GM12878 (cell line): ENCODE results near the gene LRRIQ1. TPM values are rescaled to one million over a fixed set of nuclear protein-coding genes. Genes with fewer than 3 reads are reported as not detected.

ENCODE experiments used
- ATAC-seq: fragments of 200-7000 bp; cut with Tn5 transposase; 3 replicates; pipeline ENCODE4 v1.9.1; 2020; ENCODE audit warnings: mild to moderate bottlenecking, moderate library complexity
- BruUV-seq: library from RNA; stranded (reverse); fragments of 400-500 nt; replicated peaks from 2 replicates; lab custom pipeline; 2021; lab: Mats Ljungman, UMichigan
- CTCF ChIA-PET: fragments of 300-600 bp; sonication (Branson Sonifier 250); formaldehyde crosslinking; extraction: SDS; loops from one replicate; lab custom pipeline; 2021; ENCODE audit warnings: inconsistent platforms; lab: Yijun Ruan, JAX
- POLR2A ChIA-PET: fragments of 350-600 bp; formaldehyde crosslinking; extraction: SDS; loops from one replicate; lab custom pipeline; 2021; ENCODE audit warnings: inconsistent platforms; lab: Charles Lee
- RAD21 ChIA-PET: fragments of 300-600 bp; sonication (Branson Sonifier 250); formaldehyde crosslinking; loops from one replicate; lab custom pipeline; 2023; ENCODE audit warnings: antibody characterized with exemption; ENCODE audit not compliant: unreplicated experiment; lab: Charles Lee
- SMC1A ChIA-PET: fragments of 300-600 bp; sonication (Branson Sonifier 250); formaldehyde crosslinking; loops from one replicate; lab custom pipeline; 2023; ENCODE audit not compliant: unreplicated experiment, uncharacterized antibody; lab: Charles Lee
- DNase-seq: peaks from one replicate; pipeline ENCODE4 v3.0.0-alpha.2; 2011; ENCODE audit warnings: low read depth, low spot score
- FAIRE-seq: peaks from 3 replicates; lab custom pipeline; 2011; peaks lifted over from hg19 to GRCh38; lab: Jason Lieb, UNC
- H2AFZ ChIP-seq: 2 replicates; pipeline ENCODE4 v1.6.0; 2011; ENCODE audit warnings: low read depth, low read length, control low read depth; ENCODE audit not compliant: control insufficient read depth
- H3K27ac ChIP-seq: 2 replicates; pipeline ENCODE4 v1.5.1; 2011; ENCODE audit warnings: control low read depth; ENCODE audit not compliant: control insufficient read depth, insufficient read depth
- H3K27me3 ChIP-seq, 2 experiments: replicated peaks in 1 of 2; 2 replicates each; pipeline versions ENCODE4 v1.6.0 to v1.6.1; 2011; ENCODE audit warnings: low read length in 1 of 2; ENCODE audit not compliant: control insufficient read depth in 2 of 2, insufficient read depth in 2 of 2
- H3K36me3 ChIP-seq, 2 experiments: 2 replicates each; pipeline ENCODE4 v1.5.1; 2011; ENCODE audit warnings: low read length in 1 of 2; ENCODE audit not compliant: control insufficient read depth in 2 of 2, insufficient read depth in 2 of 2
- H3K4me1 ChIP-seq: 2 replicates; pipeline ENCODE4 v1.6.1; 2011; ENCODE audit warnings: mild to moderate bottlenecking, low read length, moderate library complexity, mixed read lengths; ENCODE audit not compliant: control insufficient read depth, insufficient read depth
- H3K4me2 ChIP-seq: 2 replicates; pipeline ENCODE4 v1.6.0; 2011; ENCODE audit warnings: control low read depth; ENCODE audit not compliant: control insufficient read depth, insufficient read depth
- H3K4me3 ChIP-seq: fragments of 200-600 bp; sonication (generic); 2 replicates; pipeline ENCODE4 v1.5.1; 2016
- H3K79me2 ChIP-seq: 2 replicates; pipeline ENCODE4 v1.6.0; 2011; ENCODE audit warnings: low read length; ENCODE audit not compliant: control insufficient read depth, insufficient read depth
- H3K9ac ChIP-seq: 2 replicates; pipeline ENCODE4 v1.8.0; 2011; ENCODE audit warnings: low read length, control low read depth, mixed read lengths; ENCODE audit not compliant: control insufficient read depth, insufficient read depth
- H3K9me3 ChIP-seq: replicated peaks from 3 replicates; pipeline ENCODE4 v1.5.1; 2011; ENCODE audit warnings: mild to moderate bottlenecking, low read length; ENCODE audit not compliant: control insufficient read depth, insufficient read depth
- H4K20me1 ChIP-seq: 2 replicates; pipeline ENCODE4 v1.6.0; 2011; ENCODE audit not compliant: control insufficient read depth, insufficient read depth
- ATF7 ChIP-seq: fragments of 450-650 bp; IDR thresholded peaks from 2 replicates; pipeline ENCODE4 v1.6.1; 2016; ENCODE audit warnings: low read depth, mild to moderate bottlenecking
- BRCA1 ChIP-seq: IDR thresholded peaks from 2 replicates; pipeline ENCODE4 v1.6.1; 2011; ENCODE audit warnings: low read depth, low read length, improper control_type of control experiment
- CHD2 ChIP-seq: IDR thresholded peaks from 2 replicates; pipeline ENCODE4 v1.6.1; 2011; ENCODE audit warnings: low read depth, low read length, improper control_type of control experiment, borderline replicate concordance
- HDAC2 ChIP-seq: fragments of 200-600 bp; sonication (generic); IDR thresholded peaks from 2 replicates; pipeline ENCODE4 v1.6.1; 2017
- RELA ChIP-seq: fragments of 450-650 bp; IDR thresholded peaks from 2 replicates; pipeline ENCODE4 v1.8.0; 2014; ENCODE audit warnings: borderline replicate concordance; ENCODE audit not compliant: partially characterized antibody
- SIN3A ChIP-seq: IDR thresholded peaks from 2 replicates; pipeline ENCODE4 v1.6.1; 2012; ENCODE audit warnings: low read depth, low read length, improper control_type of control experiment
- TBL1XR1 ChIP-seq: IDR thresholded peaks from 2 replicates; pipeline ENCODE4 v1.6.1; 2012; ENCODE audit warnings: low read depth, low read length, improper control_type of control experiment
- ZNF207 ChIP-seq: fragments of 450-650 bp; IDR thresholded peaks from 2 replicates; pipeline ENCODE4 v1.6.1; 2014; ENCODE audit warnings: antibody characterized with exemption, mild to moderate bottlenecking, borderline replicate concordance
- ZNF24 ChIP-seq: fragments of 450-650 bp; IDR thresholded peaks from 2 replicates; pipeline ENCODE4 v1.6.1; 2017; ENCODE audit warnings: antibody characterized with exemption, mild to moderate bottlenecking
- WGBS: methylation state at CpG from one replicate; pipeline ENCODE4 v1.1.6; 2016; ENCODE audit warnings: low lambda C conversion rate; ENCODE audit not compliant: insufficient replicate concordance, insufficient coverage; ENCODE audit errors: missing lambda C conversion rate; 5-methylcytosine and 5-hydroxymethylcytosine counted together
- in situ Hi-C: fragments of 300-500 bp; cut with MboI; formaldehyde crosslinking; loops from 9 replicates; pipeline ENCODE4 v1.14.3; 2018; ENCODE audit warnings: mixed read lengths
- intact Hi-C: fragments of 100-400 bp; cut with micrococcal nuclease; formaldehyde crosslinking; loops from one replicate; pipeline ENCODE4 v1.14.2; 2022; ENCODE audit not compliant: unreplicated experiment
- polyA plus RNA-seq, 11 experiments: library from polyadenylated mRNA; depleted of rRNA in 4 of 11; unstranded in 6 of 11; stranded (reverse) in 5 of 11; fragments of >200 nt; fragmentation: Nextera tagmentation in 4 of 11; fragmentation: Illumina TruSeq in 1 of 11; extraction: Ambion mirVana in 4 of 11; extraction: Trizol in 1 of 11; gene quantifications; 1 replicate in 1 of 11; 2 replicates in 10 of 11; pipeline versions ENCODE4 v1.2.1 to v1.2.3, GENCODE V29; 2011 to 2016; ENCODE audit warnings: inconsistent platforms in 2 of 11, missing spikeins in 2 of 11, low read depth in 1 of 11
- total RNA-seq, 4 experiments: library from RNA; depleted of rRNA in 3 of 4; stranded (reverse); fragments of >200 nt in 3 of 4; fragmentation: Illumina TruSeq in 1 of 4; extraction: Trizol in 1 of 4; gene quantifications; 2 replicates each; pipeline versions ENCODE4 v1.2.1 to v1.2.3, GENCODE V29; 2013 to 2021
- TF ChIP-seq, protein P1 (sequence below): fragments of 150-350 bp; IDR thresholded peaks from 2 replicates; pipeline ENCODE4 v1.6.1; 2016; ENCODE audit warnings: low read depth, low read length

LRRIQ1 gene
- total and polyA plus RNA-seq, 10 of the 15 experiments (the other 5 are each of a cell fraction or from before 2014, with no cell fraction given): 0.14 to 0.45 (median 0.37) TPM; not detected in 4

DNA sequence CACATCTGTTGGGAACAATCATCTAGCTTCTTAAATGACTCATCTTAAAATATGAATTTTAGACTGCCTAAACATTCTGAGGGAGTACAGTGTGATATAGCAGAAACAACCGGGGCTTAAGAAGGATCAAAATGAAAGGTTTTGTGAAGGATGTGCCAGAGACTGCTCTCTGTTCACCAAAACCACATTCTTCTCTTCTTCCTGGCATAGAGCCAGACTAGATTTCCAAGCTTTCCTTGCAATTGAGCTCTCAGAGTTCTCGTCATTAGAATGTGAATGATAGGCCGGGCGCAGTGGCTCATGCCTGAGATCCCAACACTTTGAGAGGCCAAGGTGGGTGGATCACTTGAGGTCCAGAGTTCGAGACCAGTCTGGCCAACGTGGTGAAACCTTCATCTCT lies 94.5 kb downstream of the LRRIQ1 start:
- no peaks in the 10 kb centered on the region for H4K20me1 ChIP-seq
- TF ChIP-seq ZNF207: no peak
- TF ChIP-seq ATF7: no peak
- TF ChIP-seq BRCA1: no peak
- no peak for TF ChIP-seq ZNF24
- TF ChIP-seq SIN3A: no peak
- no peak for TF ChIP-seq CHD2
- no peak for TF ChIP-seq RELA
- TF ChIP-seq TBL1XR1: no peak
- TF ChIP-seq HDAC2: no peak
- TF ChIP-seq, protein P1, sequence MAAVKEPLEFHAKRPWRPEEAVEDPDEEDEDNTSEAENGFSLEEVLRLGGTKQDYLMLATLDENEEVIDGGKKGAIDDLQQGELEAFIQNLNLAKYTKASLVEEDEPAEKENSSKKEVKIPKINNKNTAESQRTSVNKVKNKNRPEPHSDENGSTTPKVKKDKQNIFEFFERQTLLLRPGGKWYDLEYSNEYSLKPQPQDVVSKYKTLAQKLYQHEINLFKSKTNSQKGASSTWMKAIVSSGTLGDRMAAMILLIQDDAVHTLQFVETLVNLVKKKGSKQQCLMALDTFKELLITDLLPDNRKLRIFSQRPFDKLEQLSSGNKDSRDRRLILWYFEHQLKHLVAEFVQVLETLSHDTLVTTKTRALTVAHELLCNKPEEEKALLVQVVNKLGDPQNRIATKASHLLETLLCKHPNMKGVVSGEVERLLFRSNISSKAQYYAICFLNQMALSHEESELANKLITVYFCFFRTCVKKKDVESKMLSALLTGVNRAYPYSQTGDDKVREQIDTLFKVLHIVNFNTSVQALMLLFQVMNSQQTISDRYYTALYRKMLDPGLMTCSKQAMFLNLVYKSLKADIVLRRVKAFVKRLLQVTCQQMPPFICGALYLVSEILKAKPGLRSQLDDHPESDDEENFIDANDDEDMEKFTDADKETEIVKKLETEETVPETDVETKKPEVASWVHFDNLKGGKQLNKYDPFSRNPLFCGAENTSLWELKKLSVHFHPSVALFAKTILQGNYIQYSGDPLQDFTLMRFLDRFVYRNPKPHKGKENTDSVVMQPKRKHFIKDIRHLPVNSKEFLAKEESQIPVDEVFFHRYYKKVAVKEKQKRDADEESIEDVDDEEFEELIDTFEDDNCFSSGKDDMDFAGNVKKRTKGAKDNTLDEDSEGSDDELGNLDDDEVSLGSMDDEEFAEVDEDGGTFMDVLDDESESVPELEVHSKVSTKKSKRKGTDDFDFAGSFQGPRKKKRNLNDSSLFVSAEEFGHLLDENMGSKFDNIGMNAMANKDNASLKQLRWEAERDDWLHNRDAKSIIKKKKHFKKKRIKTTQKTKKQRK: no peak
- TF ChIP-seq, all 136 proteins: peak for 0

More for the DNA sequence above, 94.5 kb downstream of the LRRIQ1 start:
- SMC1A ChIA-PET: no interaction called here
- FAIRE-seq (no peak), ATAC-seq (no peak), DNase-seq (no peak)
- H3K4me2 ChIP-seq: no peak overlapping the region
- 29% methylated on average over 4 of the region's 6 CpGs for WGBS
- in situ Hi-C loops: no loop called here
- POLR2A ChIA-PET: no interaction called here
- H3K27ac ChIP-seq: no peak overlapping the region
- no peaks in the 10 kb centered on the region for H3K9me3 ChIP-seq
- no peaks in the 10 kb centered on the region for H3K27me3 ChIP-seq
- no peaks in the 10 kb centered on the region for H3K4me1 ChIP-seq
- no peaks in the 10 kb centered on the region for H3K36me3 ChIP-seq
- H3K79me2 ChIP-seq: no peaks in the 10 kb centered on the region
- H3K9ac ChIP-seq: no peak overlapping the region
- intact Hi-C loops: no loop called here
- no TSS peak for BruUV-seq
- RAD21 ChIA-PET: no interaction called here
- no peak overlapping the region for H2AFZ ChIP-seq
- H3K4me3 ChIP-seq: no peak overlapping the region
- CTCF ChIA-PET: no interaction called here
